Liver (tissue), 9 donors: ENCODE data around the gene PTPN18. TPM values are rescaled to one million over a fixed set of nuclear protein-coding genes. Genes with fewer than 3 reads are reported as not detected.

Experiments used
- DNase-seq: peaks from one replicate; pipeline ENCODE4 v3.0.0-alpha.2; 2017; ENCODE audit warnings: low spot score
- H3K27ac ChIP-seq, 2 donors: one replicate each; pipeline ENCODE4 v1.7.0; 2013; ENCODE audit warnings: inconsistent platforms in 2 of 2, low read length in 2 of 2, control low read depth in 1 of 2, low read depth in 1 of 2, mild to moderate bottlenecking in 1 of 2
- H3K27me3 ChIP-seq, 4 donors: one replicate each; pipeline versions ENCODE4 v1.6.1 to v1.7.0; 2013; ENCODE audit warnings: low read length in 3 of 4, inconsistent platforms in 1 of 4, mild to moderate bottlenecking in 1 of 4, moderate library complexity in 1 of 4; ENCODE audit not compliant: control insufficient read depth in 4 of 4, insufficient read depth in 4 of 4
- H3K36me3 ChIP-seq, 4 donors: one replicate each; pipeline versions ENCODE4 v1.6.1 to v1.7.0; 2013; ENCODE audit warnings: low read length in 3 of 4, mild to moderate bottlenecking in 3 of 4, low read depth in 1 of 4, moderate library complexity in 1 of 4; ENCODE audit not compliant: control insufficient read depth in 4 of 4, insufficient read depth in 3 of 4
- H3K4me1 ChIP-seq, 4 donors: one replicate each; pipeline versions ENCODE4 v1.6.1 to v1.7.0; 2013; ENCODE audit warnings: low read length in 3 of 4, mild to moderate bottlenecking in 3 of 4, moderate library complexity in 1 of 4; ENCODE audit not compliant: control insufficient read depth in 4 of 4, insufficient read depth in 4 of 4
- H3K4me3 ChIP-seq, 3 donors: one replicate each; pipeline versions ENCODE4 v1.6.1 to v1.7.0; 2013; ENCODE audit warnings: low read length in 3 of 3, control low read depth in 1 of 3, low read depth in 1 of 3, mild to moderate bottlenecking in 1 of 3
- H3K9ac ChIP-seq, 2 donors: one replicate each; pipeline ENCODE4 v1.7.0; 2013; ENCODE audit warnings: low read length in 2 of 2, mild to moderate bottlenecking in 2 of 2, moderate library complexity in 2 of 2, control low read depth in 1 of 2, low read depth in 1 of 2
- H3K9me3 ChIP-seq, 4 donors: one replicate each; pipeline versions ENCODE4 v1.6.1 to v1.7.0; 2013; ENCODE audit warnings: low read length in 3 of 4; ENCODE audit not compliant: control insufficient read depth in 4 of 4
- ATF3 ChIP-seq: IDR thresholded peaks from 2 replicates; pipeline ENCODE4 v1.6.1; 2016; ENCODE audit warnings: antibody characterized with exemption
- EGR1 ChIP-seq, 2 donors: IDR thresholded peaks; 2 replicates each; pipeline ENCODE4 v1.6.1; 2016 to 2018; ENCODE audit warnings: antibody characterized with exemption in 2 of 2, low read depth in 2 of 2
- FOXA1 ChIP-seq: IDR thresholded peaks from 2 replicates; pipeline ENCODE4 v1.6.1; 2016; ENCODE audit warnings: antibody characterized with exemption
- FOXA2 ChIP-seq: IDR thresholded peaks from 2 replicates; pipeline ENCODE4 v1.6.1; 2016; ENCODE audit warnings: antibody characterized with exemption
- GABPA ChIP-seq, 2 donors: IDR thresholded peaks in 1 of 2; conservative IDR thresholded peaks in 1 of 2; 2 replicates each; pipeline ENCODE4 v1.6.1; 2016; ENCODE audit warnings: antibody characterized with exemption in 2 of 2, mild to moderate bottlenecking in 1 of 2, moderate library complexity in 1 of 2
- HNF4A ChIP-seq, 2 donors: conservative IDR thresholded peaks; 2 replicates each; pipeline ENCODE4 v1.6.1; 2016; ENCODE audit warnings: antibody characterized with exemption in 2 of 2, mild to moderate bottlenecking in 2 of 2
- HNF4G ChIP-seq: IDR thresholded peaks from 2 replicates; pipeline ENCODE4 v1.6.1; 2016; ENCODE audit warnings: antibody characterized with exemption
- JUND ChIP-seq, 2 donors: IDR thresholded peaks; 2 replicates each; pipeline ENCODE4 v1.6.1; 2016; ENCODE audit warnings: antibody characterized with exemption in 2 of 2
- NR2F2 ChIP-seq: IDR thresholded peaks from 2 replicates; pipeline ENCODE4 v1.6.1; 2016; ENCODE audit warnings: antibody characterized with exemption
- RAD21 ChIP-seq, 2 donors: IDR thresholded peaks; 2 replicates each; pipeline ENCODE4 v1.6.1; 2016; ENCODE audit warnings: antibody characterized with exemption in 2 of 2, mild to moderate bottlenecking in 2 of 2
- RXRA ChIP-seq, 2 donors: IDR thresholded peaks; 2 replicates each; pipeline ENCODE4 v1.6.1; 2017 to 2018; ENCODE audit warnings: antibody characterized with exemption in 2 of 2, mild to moderate bottlenecking in 1 of 2
- SP1 ChIP-seq: IDR thresholded peaks from 2 replicates; pipeline ENCODE4 v1.6.1; 2018; ENCODE audit warnings: antibody characterized with exemption, mild to moderate bottlenecking
- TAF1 ChIP-seq: conservative IDR thresholded peaks from 2 replicates; pipeline ENCODE4 v1.6.1; 2016; ENCODE audit warnings: antibody characterized with exemption, mild to moderate bottlenecking
- YY1 ChIP-seq: IDR thresholded peaks from 2 replicates; pipeline ENCODE4 v1.6.1; 2016; ENCODE audit warnings: antibody characterized with exemption, mild to moderate bottlenecking
- ZBTB33 ChIP-seq: IDR thresholded peaks from 2 replicates; pipeline ENCODE4 v1.6.1; 2016; ENCODE audit warnings: antibody characterized with exemption
- WGBS: extraction: QIAGEN DNeasy Blood & Tissue Kit; methylation state at CpG from one replicate; pipeline ENCODE4 v1.1.7; 2013; 5-methylcytosine and 5-hydroxymethylcytosine counted together
- polyA plus RNA-seq, 2 donors: library from polyadenylated mRNA; stranded (reverse) in 1 of 2; unstranded in 1 of 2; fragments of 200-250 nt in 1 of 2; fragments of >200 nt in 1 of 2; fragmentation: Nextera tagmentation in 1 of 2; extraction: Ambion mirVana in 1 of 2; gene quantifications; one replicate each; pipeline versions ENCODE4 v1.2.1 to v1.2.3, GENCODE V29; 2013 to 2015
- total RNA-seq, 2 donors: library from RNA; depleted of rRNA; stranded (reverse); fragments of >200 nt; gene quantifications; one replicate each; pipeline ENCODE4 v1.2.3, GENCODE V29; 2014
- TF ChIP-seq, protein P1 (sequence below): IDR thresholded peaks from 2 replicates; pipeline ENCODE4 v1.6.1; 2016; ENCODE audit warnings: antibody characterized with exemption, mild to moderate bottlenecking
- TF ChIP-seq, protein P2 (sequence below): fragments of 150-350 bp; IDR thresholded peaks from 2 replicates; pipeline ENCODE4 v1.5.1; 2017; ENCODE audit warnings: improper control_type of control experiment, low read depth, low read length; ENCODE audit not compliant: missing input control
- TF ChIP-seq, protein P3 (sequence below): IDR thresholded peaks from 2 replicates; pipeline ENCODE4 v1.6.1; 2016; ENCODE audit warnings: antibody characterized with exemption
- donor health status: healthy.
- donor health status: healthy.
- donor health status: healthy.
- donor health status: healthy.
- donor health status: healthy.

The PTPN18 gene
- total and polyA plus RNA-seq, 4 donors, result 14.0 to 28.6 (median 16.7) TPM

GRCh38 chr2:130339885-130340745, 15.7 kb upstream of the PTPN18 start:
- H3K27ac ChIP-seq, result no peak overlapping the region
- H3K9me3 ChIP-seq, result no peaks in the 10 kb centered on the region
- H3K4me1 ChIP-seq, result peaks cover 3 to 17% (median 11%) of the 10 kb centered on the region in 4 donors
- H3K4me3 ChIP-seq, result no peak overlapping the region
- no peak for DNase-seq
- H3K9ac ChIP-seq, result no peak overlapping the region
- no peaks in the 10 kb centered on the region for H3K27me3 ChIP-seq
- TF ChIP-seq SP1 (no peak), JUND (IDR thresholded peaks at IDR 0.05) (no peak), RAD21 (IDR thresholded peaks at IDR 0.05) (no peak), ZBTB33 (no peak), EGR1 (IDR thresholded peaks at IDR 0.05; ENCODE audit: low read depth in 2 of 2) (no peak), ATF3 (no peak), TAF1 (no peak), FOXA2 (no peak), HNF4A (conservative IDR thresholded peaks at IDR 0.05) (no peak), RXRA (IDR thresholded peaks at IDR 0.05) (no peak), HNF4G (no peak), FOXA1 (no peak), GABPA (IDR thresholded peaks at IDR 0.05 in 1 of 2, conservative IDR thresholded peaks at IDR 0.05 in 1 of 2) (no peak), NR2F2 (no peak), YY1 (no peak)
- TF ChIP-seq, protein P1, sequence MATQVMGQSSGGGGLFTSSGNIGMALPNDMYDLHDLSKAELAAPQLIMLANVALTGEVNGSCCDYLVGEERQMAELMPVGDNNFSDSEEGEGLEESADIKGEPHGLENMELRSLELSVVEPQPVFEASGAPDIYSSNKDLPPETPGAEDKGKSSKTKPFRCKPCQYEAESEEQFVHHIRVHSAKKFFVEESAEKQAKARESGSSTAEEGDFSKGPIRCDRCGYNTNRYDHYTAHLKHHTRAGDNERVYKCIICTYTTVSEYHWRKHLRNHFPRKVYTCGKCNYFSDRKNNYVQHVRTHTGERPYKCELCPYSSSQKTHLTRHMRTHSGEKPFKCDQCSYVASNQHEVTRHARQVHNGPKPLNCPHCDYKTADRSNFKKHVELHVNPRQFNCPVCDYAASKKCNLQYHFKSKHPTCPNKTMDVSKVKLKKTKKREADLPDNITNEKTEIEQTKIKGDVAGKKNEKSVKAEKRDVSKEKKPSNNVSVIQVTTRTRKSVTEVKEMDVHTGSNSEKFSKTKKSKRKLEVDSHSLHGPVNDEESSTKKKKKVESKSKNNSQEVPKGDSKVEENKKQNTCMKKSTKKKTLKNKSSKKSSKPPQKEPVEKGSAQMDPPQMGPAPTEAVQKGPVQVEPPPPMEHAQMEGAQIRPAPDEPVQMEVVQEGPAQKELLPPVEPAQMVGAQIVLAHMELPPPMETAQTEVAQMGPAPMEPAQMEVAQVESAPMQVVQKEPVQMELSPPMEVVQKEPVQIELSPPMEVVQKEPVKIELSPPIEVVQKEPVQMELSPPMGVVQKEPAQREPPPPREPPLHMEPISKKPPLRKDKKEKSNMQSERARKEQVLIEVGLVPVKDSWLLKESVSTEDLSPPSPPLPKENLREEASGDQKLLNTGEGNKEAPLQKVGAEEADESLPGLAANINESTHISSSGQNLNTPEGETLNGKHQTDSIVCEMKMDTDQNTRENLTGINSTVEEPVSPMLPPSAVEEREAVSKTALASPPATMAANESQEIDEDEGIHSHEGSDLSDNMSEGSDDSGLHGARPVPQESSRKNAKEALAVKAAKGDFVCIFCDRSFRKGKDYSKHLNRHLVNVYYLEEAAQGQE, result no peak
- TF ChIP-seq, protein P2, sequence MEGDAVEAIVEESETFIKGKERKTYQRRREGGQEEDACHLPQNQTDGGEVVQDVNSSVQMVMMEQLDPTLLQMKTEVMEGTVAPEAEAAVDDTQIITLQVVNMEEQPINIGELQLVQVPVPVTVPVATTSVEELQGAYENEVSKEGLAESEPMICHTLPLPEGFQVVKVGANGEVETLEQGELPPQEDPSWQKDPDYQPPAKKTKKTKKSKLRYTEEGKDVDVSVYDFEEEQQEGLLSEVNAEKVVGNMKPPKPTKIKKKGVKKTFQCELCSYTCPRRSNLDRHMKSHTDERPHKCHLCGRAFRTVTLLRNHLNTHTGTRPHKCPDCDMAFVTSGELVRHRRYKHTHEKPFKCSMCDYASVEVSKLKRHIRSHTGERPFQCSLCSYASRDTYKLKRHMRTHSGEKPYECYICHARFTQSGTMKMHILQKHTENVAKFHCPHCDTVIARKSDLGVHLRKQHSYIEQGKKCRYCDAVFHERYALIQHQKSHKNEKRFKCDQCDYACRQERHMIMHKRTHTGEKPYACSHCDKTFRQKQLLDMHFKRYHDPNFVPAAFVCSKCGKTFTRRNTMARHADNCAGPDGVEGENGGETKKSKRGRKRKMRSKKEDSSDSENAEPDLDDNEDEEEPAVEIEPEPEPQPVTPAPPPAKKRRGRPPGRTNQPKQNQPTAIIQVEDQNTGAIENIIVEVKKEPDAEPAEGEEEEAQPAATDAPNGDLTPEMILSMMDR, result no peak
- TF ChIP-seq, protein P3, sequence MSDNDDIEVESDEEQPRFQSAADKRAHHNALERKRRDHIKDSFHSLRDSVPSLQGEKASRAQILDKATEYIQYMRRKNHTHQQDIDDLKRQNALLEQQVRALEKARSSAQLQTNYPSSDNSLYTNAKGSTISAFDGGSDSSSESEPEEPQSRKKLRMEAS, result no peak
- WGBS, result 94% methylated on average over 10 of the region's 10 CpGs
- H3K36me3 ChIP-seq, result peaks cover 3 to 15% (median 14%) of the 10 kb centered on the region in 4 donors
